Prostate gland (tissue), 2 donors: ENCODE results near the gene FMO2.

ENCODE experiments used
- POLR2A ChIP-seq: fragments of 450-650 bp; IDR thresholded peaks from one replicate; pipeline ENCODE4 v1.6.1; 2016; ENCODE audit warnings: antibody characterized with exemption, mild to moderate bottlenecking
- TF ChIP-seq, protein P1 (sequence below), 4 experiments: fragments of 200-600 bp in 2 of 4; fragments of 450-650 bp in 2 of 4; sonication (generic) in 2 of 4; IDR thresholded peaks; 1 replicate in 3 of 4; 2 replicates in 1 of 4; pipeline ENCODE4 v1.5.1; 2016 to 2019; ENCODE audit warnings: antibody characterized with exemption in 4 of 4, mild to moderate bottlenecking in 2 of 4, moderate library complexity in 2 of 4

DNA sequence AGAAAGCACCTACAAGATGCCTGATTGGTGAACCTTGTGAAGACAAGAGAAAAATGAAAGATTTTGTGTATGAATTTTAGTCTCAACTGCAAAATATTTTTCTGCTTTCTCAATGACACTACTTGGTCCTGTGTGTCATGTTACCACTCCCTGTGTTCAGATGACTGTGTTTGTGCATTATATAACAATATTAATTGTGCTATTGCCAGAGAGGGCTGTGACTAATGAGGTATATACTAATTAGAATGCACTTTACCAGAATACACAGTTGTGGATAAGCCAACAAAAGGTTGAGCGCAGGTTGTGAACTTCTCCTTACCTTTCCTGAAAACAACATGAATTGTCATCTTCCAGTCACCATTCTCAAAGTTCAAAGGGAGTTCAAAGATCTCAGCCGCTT is 17.3 kb upstream of the FMO2 start:
- TF ChIP-seq, protein P1, sequence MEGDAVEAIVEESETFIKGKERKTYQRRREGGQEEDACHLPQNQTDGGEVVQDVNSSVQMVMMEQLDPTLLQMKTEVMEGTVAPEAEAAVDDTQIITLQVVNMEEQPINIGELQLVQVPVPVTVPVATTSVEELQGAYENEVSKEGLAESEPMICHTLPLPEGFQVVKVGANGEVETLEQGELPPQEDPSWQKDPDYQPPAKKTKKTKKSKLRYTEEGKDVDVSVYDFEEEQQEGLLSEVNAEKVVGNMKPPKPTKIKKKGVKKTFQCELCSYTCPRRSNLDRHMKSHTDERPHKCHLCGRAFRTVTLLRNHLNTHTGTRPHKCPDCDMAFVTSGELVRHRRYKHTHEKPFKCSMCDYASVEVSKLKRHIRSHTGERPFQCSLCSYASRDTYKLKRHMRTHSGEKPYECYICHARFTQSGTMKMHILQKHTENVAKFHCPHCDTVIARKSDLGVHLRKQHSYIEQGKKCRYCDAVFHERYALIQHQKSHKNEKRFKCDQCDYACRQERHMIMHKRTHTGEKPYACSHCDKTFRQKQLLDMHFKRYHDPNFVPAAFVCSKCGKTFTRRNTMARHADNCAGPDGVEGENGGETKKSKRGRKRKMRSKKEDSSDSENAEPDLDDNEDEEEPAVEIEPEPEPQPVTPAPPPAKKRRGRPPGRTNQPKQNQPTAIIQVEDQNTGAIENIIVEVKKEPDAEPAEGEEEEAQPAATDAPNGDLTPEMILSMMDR (IDR thresholded peaks at IDR 0.05), result no peak
- no peak for TF ChIP-seq POLR2A
